K562 (cell line): Measurements from ENCODE around the gene CRLF1. TPM values are rescaled to one million over a fixed set of nuclear protein-coding genes. Genes with fewer than 3 reads are reported as not detected.

Experiments used
- ATAC-seq: fragments of 200-7000 bp; cut with Tn5 transposase; 3 replicates; pipeline ENCODE4 v1.9.1; 2020; ENCODE audit warnings: moderate library complexity
- BruUV-seq: library from RNA; stranded (reverse); fragments of 400-500 nt; replicated peaks from 2 replicates; lab custom pipeline; 2021; lab: Mats Ljungman, UMichigan
- CTCF ChIA-PET: fragments of 300-600 bp; formaldehyde crosslinking; extraction: SDS; loops from one replicate; lab custom pipeline; 2021; ENCODE audit warnings: low intra/inter-chr PET ratio; lab: Yijun Ruan, JAX
- POLR2A ChIA-PET: fragments of 300-600, 350-650 bp; sonication (Branson Sonifier 250); formaldehyde crosslinking; extraction: SDS; loops from one replicate; lab custom pipeline; 2021; ENCODE audit warnings: antibody characterized with exemption, inconsistent platforms; lab: Yijun Ruan, JAX
- DNase-seq, 4 experiments: peaks; one replicate each; pipeline versions ENCODE4 v3.0.0 to v3.0.0-alpha.2; 2011 to 2018; ENCODE audit warnings: low spot score in 3 of 4, mixed read lengths in 3 of 4; ENCODE audit errors: extremely low read depth in 1 of 4
- FAIRE-seq: peaks from 2 replicates; lab custom pipeline; 2011; peaks lifted over from hg19 to GRCh38; lab: Jason Lieb, UNC
- H2AFZ ChIP-seq: 2 replicates; pipeline ENCODE4 v1.6.0; 2011; ENCODE audit warnings: low read depth, low read length, control low read depth, inconsistent platforms
- H3K27ac ChIP-seq: fragments of 200-600 bp; 3 replicates; pipeline ENCODE4 v1.8.0; 2011; ENCODE audit warnings: low read depth, mild to moderate bottlenecking, control low read depth, inconsistent platforms, low read length, moderate library complexity, mixed read lengths; ENCODE audit errors: extremely low read depth
- H3K27me3 ChIP-seq, 2 experiments: fragments of 300-600 bp in 1 of 2; 2 replicates in 1 of 2; 3 replicates in 1 of 2; pipeline versions ENCODE4 v1.6.0 to v1.8.0; 2011; ENCODE audit warnings: inconsistent platforms in 2 of 2, low read length in 2 of 2, mild to moderate bottlenecking in 1 of 2, mixed read lengths in 1 of 2, moderate library complexity in 1 of 2; ENCODE audit not compliant: control insufficient read depth in 2 of 2, insufficient read depth in 2 of 2
- H3K36me3 ChIP-seq: fragments of 300-600 bp; 3 replicates; pipeline ENCODE4 v1.8.0; 2011; ENCODE audit warnings: mild to moderate bottlenecking, low read length, inconsistent platforms; ENCODE audit not compliant: control insufficient read depth, insufficient read depth
- H3K4me1 ChIP-seq, 2 experiments: fragments of 200-600 bp in 1 of 2; replicated peaks in 1 of 2; 2 replicates in 1 of 2; 3 replicates in 1 of 2; pipeline versions ENCODE4 v1.5.1 to v1.8.0; 2011; ENCODE audit warnings: inconsistent platforms in 2 of 2, low read length in 2 of 2, mild to moderate bottlenecking in 1 of 2, mixed read lengths in 1 of 2, moderate library complexity in 1 of 2; ENCODE audit not compliant: control insufficient read depth in 2 of 2, insufficient read depth in 2 of 2
- H3K4me2 ChIP-seq: 2 replicates; pipeline ENCODE4 v1.6.1; 2011; ENCODE audit warnings: low read length, control low read depth, inconsistent platforms, mixed read lengths; ENCODE audit not compliant: insufficient read depth
- H3K4me3 ChIP-seq: fragments of 200-600 bp; sonication (generic), shearing (Covaris generic); 2 replicates; pipeline ENCODE4 v1.5.1; 2016; ENCODE audit warnings: control low read depth, inconsistent platforms
- H3K79me2 ChIP-seq: fragments of 200-600 bp; 3 replicates; pipeline ENCODE4 v1.8.0; 2011; ENCODE audit warnings: low read length, inconsistent platforms; ENCODE audit not compliant: control insufficient read depth, insufficient read depth
- H3K9ac ChIP-seq, 2 experiments: 2 replicates each; pipeline versions ENCODE4 v1.6.0 to v1.6.1; 2011; ENCODE audit warnings: low read depth in 2 of 2, low read length in 2 of 2, control low read depth in 1 of 2, inconsistent platforms in 1 of 2, mild to moderate bottlenecking in 1 of 2, mixed read lengths in 1 of 2; ENCODE audit not compliant: insufficient read depth in 1 of 2
- H3K9me1 ChIP-seq: one replicate; pipeline ENCODE4 v1.6.0; 2011; ENCODE audit warnings: inconsistent platforms, mild to moderate bottlenecking, low read length, moderate library complexity; ENCODE audit not compliant: control insufficient read depth, insufficient read depth
- H3K9me3 ChIP-seq: replicated peaks from 2 replicates; pipeline ENCODE4 v1.5.1; 2011; ENCODE audit warnings: low read depth, low read length, inconsistent platforms; ENCODE audit not compliant: control insufficient read depth, insufficient read depth
- H4K20me1 ChIP-seq: replicated peaks from 2 replicates; pipeline ENCODE4 v1.6.1; 2011; ENCODE audit warnings: low read length, inconsistent platforms, mixed read lengths; ENCODE audit not compliant: control insufficient read depth, insufficient read depth
- ARHGAP35 ChIP-seq: fragments of 450-650 bp; IDR thresholded peaks from 2 replicates; pipeline ENCODE4 v1.6.1; 2018; ENCODE audit not compliant: partially characterized antibody
- ATF7 ChIP-seq: fragments of 450-650 bp; IDR thresholded peaks from 2 replicates; pipeline ENCODE4 v1.7.1; 2014; ENCODE audit warnings: mild to moderate bottlenecking, moderate library complexity
- BCLAF1 ChIP-seq, 2 experiments: fragments of 450-650 bp in 1 of 2; IDR thresholded peaks; 2 replicates each; pipeline ENCODE4 v1.6.1; 2011 to 2017; ENCODE audit warnings: low read depth in 2 of 2, antibody characterized with exemption in 1 of 2, borderline replicate concordance in 1 of 2, low read length in 1 of 2, mild to moderate bottlenecking in 1 of 2, mixed read lengths in 1 of 2; ENCODE audit not compliant: control insufficient read depth in 1 of 2
- CBX8 ChIP-seq: fragments of 200-600 bp; sonication (generic); IDR thresholded peaks from 2 replicates; pipeline ENCODE4 v1.6.1; 2012; ENCODE audit warnings: borderline replicate concordance, mixed run types, low read depth, mild to moderate bottlenecking, moderate library complexity, mixed read lengths, low read length, control low read depth, inconsistent platforms; ENCODE audit not compliant: poor library complexity, severe bottlenecking; ENCODE audit errors: extremely low read depth
- DPF2 ChIP-seq: fragments of 450-650 bp; IDR thresholded peaks from 2 replicates; pipeline ENCODE4 v1.6.1; 2016
- ELF4 ChIP-seq: fragments of 450-650 bp; formaldehyde crosslinking; IDR thresholded peaks from 2 replicates; pipeline ENCODE4 v1.4.0; 2022; ENCODE audit warnings: missing genetic modification characterization
- FOS ChIP-seq: IDR thresholded peaks from 3 replicates; pipeline ENCODE4 v1.6.1; 2011; ENCODE audit not compliant: insufficient read length; ENCODE audit errors: extremely low read depth
- HDAC1 ChIP-seq, 2 experiments: fragments of 450-650 bp; IDR thresholded peaks; 2 replicates each; pipeline ENCODE4 v1.6.1; 2016 to 2017; ENCODE audit warnings: inconsistent platforms in 1 of 2, mild to moderate bottlenecking in 1 of 2, moderate library complexity in 1 of 2
- MNT ChIP-seq, 2 experiments: fragments of 450-650 bp; conservative IDR thresholded peaks; 2 replicates each; pipeline ENCODE4 v1.6.1; 2017; ENCODE audit warnings: mild to moderate bottlenecking in 2 of 2, moderate library complexity in 2 of 2
- POLR2H ChIP-seq: IDR thresholded peaks from 2 replicates; pipeline ENCODE4 v1.6.1; 2016; ENCODE audit warnings: missing genetic modification characterization, low read depth, mild to moderate bottlenecking, control low read depth, missing compliant biosample characterization, moderate library complexity
- RBM17 ChIP-seq: fragments of 200-400 bp; formaldehyde crosslinking; IDR thresholded peaks from 2 replicates; pipeline ENCODE4 v1.6.1; 2017; ENCODE audit warnings: low read depth, mild to moderate bottlenecking, low read length, borderline replicate concordance
- THRAP3 ChIP-seq: fragments of 450-650 bp; IDR thresholded peaks from 2 replicates; pipeline ENCODE4 v1.6.1; 2016; ENCODE audit warnings: mild to moderate bottlenecking, inconsistent platforms, borderline replicate concordance
- ZFP91 ChIP-seq: sonication (generic); formaldehyde crosslinking; IDR thresholded peaks from 2 replicates; pipeline ENCODE4 v1.8.0; 2022; ENCODE audit warnings: mild to moderate bottlenecking, missing genetic modification reagents
- ZNF431 ChIP-seq: sonication (generic); formaldehyde crosslinking; IDR thresholded peaks from 2 replicates; pipeline ENCODE4 v1.8.0; 2022; ENCODE audit warnings: mild to moderate bottlenecking, missing genetic modification reagents
- WGBS: fragments of 100-300 bp; shearing (Covaris generic); methylation state at CpG from one replicate; pipeline ENCODE4 v1.1.6; 2016; ENCODE audit warnings: low coverage, mixed read lengths; ENCODE audit not compliant: insufficient coverage; ENCODE audit errors: missing lambda C conversion rate; 5-methylcytosine and 5-hydroxymethylcytosine counted together
- in situ Hi-C: fragments of 300-500 bp; cut with MboI; formaldehyde crosslinking; loops from 4 replicates; pipeline ENCODE4 v1.15.0; 2018; ENCODE audit warnings: inconsistent platforms, mixed read lengths
- intact Hi-C: fragments of 100-400 bp; cut with micrococcal nuclease; formaldehyde crosslinking; loops from 2 replicates; pipeline ENCODE4 v1.14.2; 2022
- polyA plus RNA-seq, 8 experiments: library from polyadenylated mRNA; depleted of rRNA in 4 of 8; stranded (reverse) in 5 of 8; unstranded in 3 of 8; fragments of >200 nt; fragmentation: Nextera tagmentation in 2 of 8; fragmentation: Illumina TruSeq in 1 of 8; extraction: Ambion mirVana in 2 of 8; extraction: Trizol in 1 of 8; gene quantifications; 2 replicates each; pipeline versions ENCODE4 v1.2.1 to v1.2.3, GENCODE V29; 2011 to 2014; ENCODE audit warnings: inconsistent platforms in 1 of 8, missing spikeins in 1 of 8
- total RNA-seq, 7 experiments: library from RNA; depleted of rRNA in 6 of 7; stranded (reverse); fragments of >200 nt in 6 of 7; fragmentation: Illumina TruSeq in 2 of 7; extraction: Trizol in 2 of 7; gene quantifications; 2 replicates each; pipeline versions ENCODE4 v1.2.1 to v1.2.3, GENCODE V29; 2011 to 2021; ENCODE audit warnings: low replicate concordance in 1 of 7

CRLF1 gene
- total and polyA plus RNA-seq, 9 of the 15 experiments (the other 6 are each of a cell fraction or from before 2014, with no cell fraction given): 0.85 to 3.6 (median 1.7) TPM

GRCh38 chr19:18647371-18647767, 40.8 kb upstream of the CRLF1 start:
- CTCF ChIA-PET: interaction anchor here (0.5 kb wide), 1 partner anchor 658 kb away, joined by 3 read pairs; no protein-coding TSS in a partner anchor
- Histone ChIP-seq H3K27me3 (no peaks in the 10 kb centered on the region), H4K20me1 (peaks cover 41% of the 10 kb centered on the region), H3K36me3 (peaks cover 2% of the 10 kb centered on the region; the same call in 1 of the 3 replicates), H3K27ac (no peak overlapping the region), H3K4me1 (peaks cover 6 to 52% of the 10 kb centered on the region in 2 experiments; a peak in 3 of 5 replicates), H3K4me2 (peak overlapping the region; percentile 46), H3K4me3 (no peak overlapping the region), H3K79me2 (peaks cover 5% of the 10 kb centered on the region; the same call in 2 of the 3 replicates), H3K9me3 (no peaks in the 10 kb centered on the region), H3K9me1 (peaks cover 5% of the 10 kb centered on the region), H2AFZ (no peak overlapping the region), H3K9ac (peak overlapping the region in 1 of 2 experiments; percentile 83; a peak in 1 of 4 replicates)
- ATAC-seq (peak; percentile 29), DNase-seq (no peak), FAIRE-seq (no peak)
- intact Hi-C loops (no loop called here), in situ Hi-C loops (no loop called here)
- 33% methylated on average over 1 of the region's 1 CpG for WGBS
- no TSS peak for BruUV-seq
- POLR2A ChIA-PET: interaction anchor here (0.6 to 1.2 kb wide), 2 partner anchors 9 to 21 kb away, joined by 3 to 4 read pairs; no protein-coding TSS in a partner anchor
- TF ChIP-seq HDAC1 (IDR thresholded peaks at IDR 0.05): peak in 1 of 2 experiments; percentile 54; a peak in 2 of 4 replicates
- 0 out of 2 replicates have a peak, but pooled peaks have one; percentile 52 for TF ChIP-seq THRAP3
- no peak for TF ChIP-seq MNT (conservative IDR thresholded peaks at IDR 0.05)
- no peak for TF ChIP-seq ZFP91 (CRISPR knock-in tag)
- TF ChIP-seq ATF7: no peak
- TF ChIP-seq CBX8: no peak
- TF ChIP-seq BCLAF1 (IDR thresholded peaks at IDR 0.05; ENCODE audit: borderline replicate concordance in 1 of 2, control insufficient read depth in 1 of 2, low read depth in 2 of 2, low read length in 1 of 2): peak in 1 of 2 experiments; percentile 52; a peak in 1 of 4 replicates
- TF ChIP-seq ELF4: 0 out of 2 replicates have a peak, but pooled peaks have one; percentile 54
- no peak for TF ChIP-seq ZNF431 (CRISPR knock-in tag)
- peak; percentile 34 for TF ChIP-seq ARHGAP35
- no peak for TF ChIP-seq FOS
- no peak for TF ChIP-seq RBM17
- TF ChIP-seq DPF2: 0 out of 2 replicates have a peak, but pooled peaks have one; percentile 45
- no peak for TF ChIP-seq POLR2H (tag)
